GM23338 (cell line): ENCODE results near the gene FAM227B. TPM values are rescaled to one million over a fixed set of nuclear protein-coding genes. Genes with fewer than 3 reads are reported as not detected.

Experiments
- ATAC-seq: fragments of 200-7000 bp; cut with Tn5 transposase; 3 replicates; pipeline ENCODE4 v1.9.1; 2020
- DNase-seq: peaks from one replicate; pipeline ENCODE4 v3.0.0-alpha.2; 2015; ENCODE audit warnings: low spot score
- H2AFZ ChIP-seq: fragments of 200-600 bp; sonication (generic); 2 replicates; pipeline ENCODE4 v1.8.0; 2016; ENCODE audit warnings: antibody characterized with exemption, mild to moderate bottlenecking, moderate library complexity
- H3F3A ChIP-seq: fragments of 200-600 bp; sonication (generic); replicated peaks from 2 replicates; pipeline ENCODE4 v1.8.0; 2017; ENCODE audit warnings: antibody characterized with exemption, mixed run types, low read depth
- H3K27ac ChIP-seq: fragments of 200-600 bp; sonication (generic); 2 replicates; pipeline ENCODE4 v1.6.1; 2016; ENCODE audit warnings: low read depth
- H3K27me3 ChIP-seq: fragments of 200-600 bp; sonication (generic); 2 replicates; pipeline ENCODE4 v1.8.0; 2016; ENCODE audit warnings: mild to moderate bottlenecking, mixed run types, moderate library complexity; ENCODE audit not compliant: insufficient read depth
- H3K36me3 ChIP-seq: fragments of 200-600 bp; sonication (generic); 2 replicates; pipeline ENCODE4 v1.8.0; 2016; ENCODE audit warnings: mild to moderate bottlenecking; ENCODE audit not compliant: insufficient read depth
- H3K4me1 ChIP-seq: fragments of 200-600 bp; sonication (generic); 2 replicates; pipeline ENCODE4 v1.8.0; 2016; ENCODE audit warnings: mild to moderate bottlenecking, moderate library complexity; ENCODE audit not compliant: insufficient read depth
- H3K4me2 ChIP-seq: fragments of 200-600 bp; sonication (generic); 2 replicates; pipeline ENCODE4 v1.7.1; 2017; ENCODE audit warnings: mixed run types
- H3K4me3 ChIP-seq: fragments of 200-600 bp; sonication (generic); 2 replicates; pipeline ENCODE4 v1.6.1; 2016; ENCODE audit warnings: mixed run types
- H3K79me2 ChIP-seq: fragments of 200-600 bp; sonication (generic); replicated peaks from 2 replicates; pipeline ENCODE4 v1.8.0; 2017; ENCODE audit warnings: mild to moderate bottlenecking; ENCODE audit not compliant: insufficient read depth
- H3K9me2 ChIP-seq: fragments of 200-600 bp; sonication (generic); 2 replicates; pipeline ENCODE4 v1.8.0; 2017; ENCODE audit not compliant: insufficient read depth
- H4K20me1 ChIP-seq: fragments of 200-600 bp; sonication (generic); replicated peaks from 2 replicates; pipeline ENCODE4 v1.8.0; 2017; ENCODE audit warnings: mild to moderate bottlenecking; ENCODE audit not compliant: insufficient read depth
- H3K27ac Mint-ChIP-seq: 2 replicates; pipeline ENCODE4 v1.8.0; 2020; ENCODE audit warnings: inconsistent platforms, mild to moderate bottlenecking, moderate library complexity, mixed read lengths
- H3K27me3 Mint-ChIP-seq: 3 replicates; pipeline ENCODE4 v1.8.0; 2022; ENCODE audit warnings: low read depth, mild to moderate bottlenecking, moderate library complexity, mixed read lengths, inconsistent platforms; ENCODE audit not compliant: insufficient read depth, poor library complexity
- H3K36me3 Mint-ChIP-seq: 3 replicates; pipeline ENCODE4 v1.8.0; 2021; ENCODE audit warnings: low read depth, mild to moderate bottlenecking, inconsistent platforms, moderate library complexity, mixed read lengths
- H3K4me1 Mint-ChIP-seq: 3 replicates; pipeline ENCODE4 v1.8.0; 2020; ENCODE audit warnings: mild to moderate bottlenecking, inconsistent platforms, mixed read lengths
- H3K4me3 Mint-ChIP-seq: 3 replicates; pipeline ENCODE4 v1.8.0; 2021; ENCODE audit warnings: moderate library complexity, mild to moderate bottlenecking, inconsistent platforms, mixed read lengths
- H3K9me3 Mint-ChIP-seq: 3 replicates; pipeline ENCODE4 v1.8.0; 2020; ENCODE audit warnings: moderate library complexity, mild to moderate bottlenecking, inconsistent platforms, mixed read lengths
- CREB1 ChIP-seq: fragments of 250-450 bp; sonication (Bioruptor Pico); IDR thresholded peaks from 2 replicates; pipeline ENCODE4 v1.5.0; 2020; ENCODE audit warnings: low read depth, mild to moderate bottlenecking, moderate library complexity
- CTCF ChIP-seq, 2 experiments: fragments of 200-600 bp in 1 of 2; sonication (generic) in 1 of 2; conservative IDR thresholded peaks; 2 replicates each; pipeline versions ENCODE4 v1.5.1 to v1.6.1; 2016 to 2017; ENCODE audit warnings: antibody characterized with exemption in 2 of 2, low read depth in 2 of 2, mild to moderate bottlenecking in 2 of 2, moderate library complexity in 1 of 2
- ETS1 ChIP-seq: IDR thresholded peaks from 2 replicates; pipeline ENCODE4 v1.6.1; 2016; ENCODE audit warnings: antibody characterized with exemption
- EZH2 ChIP-seq: fragments of 200-600 bp; sonication (generic); IDR thresholded peaks from one replicate; pipeline ENCODE4 v1.8.0; 2017; ENCODE audit warnings: antibody characterized with exemption, mild to moderate bottlenecking, low read depth; ENCODE audit not compliant: unreplicated experiment
- EZH2phosphoT487 ChIP-seq: fragments of 200-600 bp; sonication (generic); IDR thresholded peaks from one replicate; pipeline ENCODE4 v1.8.1; 2018; ENCODE audit warnings: antibody characterized with exemption; ENCODE audit not compliant: unreplicated experiment
- JUNB ChIP-seq: IDR thresholded peaks from one replicate; pipeline ENCODE4 v1.6.1; 2016; ENCODE audit warnings: antibody characterized with exemption; ENCODE audit not compliant: unreplicated experiment
- NANOG ChIP-seq: IDR thresholded peaks from 2 replicates; pipeline ENCODE4 v1.6.1; 2016; ENCODE audit warnings: antibody characterized with exemption, borderline replicate concordance
- POLR2AphosphoS5 ChIP-seq: IDR thresholded peaks from 2 replicates; pipeline ENCODE4 v1.6.1; 2016; ENCODE audit warnings: antibody characterized with exemption, low read depth
- REST ChIP-seq: IDR thresholded peaks from one replicate; pipeline ENCODE4 v1.6.1; 2018; ENCODE audit warnings: antibody characterized with exemption; ENCODE audit not compliant: unreplicated experiment
- STAT1 ChIP-seq: IDR thresholded peaks from one replicate; pipeline ENCODE4 v1.6.1; 2016; ENCODE audit warnings: antibody characterized with exemption; ENCODE audit not compliant: unreplicated experiment
- ZNF114 ChIP-seq: fragments of 250-450 bp; sonication (Bioruptor Pico); IDR thresholded peaks from 2 replicates; pipeline ENCODE4 v1.5.0; 2020; ENCODE audit warnings: mild to moderate bottlenecking, moderate library complexity
- ZNF331 ChIP-seq: fragments of 250-450 bp; sonication (Bioruptor Pico); IDR thresholded peaks from 2 replicates; pipeline ENCODE4 v1.5.0; 2020; ENCODE audit warnings: low read depth, mild to moderate bottlenecking, moderate library complexity
- ZNF462 ChIP-seq: fragments of 250-450 bp; sonication (Bioruptor Pico); IDR thresholded peaks from 2 replicates; pipeline ENCODE4 v1.5.0; 2020; ENCODE audit warnings: mild to moderate bottlenecking, moderate library complexity
- polyA plus RNA-seq: library from polyadenylated mRNA; unstranded; fragments of >200 nt; fragmentation: Nextera tagmentation; extraction: Ambion mirVana; gene quantifications from 2 replicates; pipeline ENCODE4 v1.2.1, GENCODE V29; 2016
- total RNA-seq: library from RNA; depleted of rRNA; stranded (reverse); fragments of >200 nt; shearing (Covaris generic); gene quantifications from 2 replicates; pipeline ENCODE4 v1.2.3, GENCODE V29; 2014

The FAM227B gene
- total and polyA plus RNA-seq, 2 experiments from 2014 or later, result 2.6 to 10.2 TPM

GRCh38 chr15:49507261-49507660 lies 113.4 kb downstream of the FAM227B start (continued):
- TF ChIP-seq ZNF462 (no peak), EZH2 (no peak), ZNF331 (CRISPR knock-in tag) (no peak), JUNB (no peak)

GRCh38 chr15:49506341-49506740 lies 114.3 kb downstream of the FAM227B start:
- no peaks in the 10 kb centered on the region for H3K4me1 Mint-ChIP-seq
- TF ChIP-seq POLR2AphosphoS5 (no peak), STAT1 (no peak), ETS1 (no peak), REST (no peak), CTCF (conservative IDR thresholded peaks at IDR 0.05; ENCODE audit: low read depth in 2 of 2) (no peak), EZH2 (no peak), ZNF114 (CRISPR knock-in tag) (no peak), NANOG (no peak), EZH2phosphoT487 (no peak), CREB1 (CRISPR knock-in tag) (no peak), JUNB (no peak)

More at GRCh38 chr15:49506341-49506740, 114.3 kb downstream of the FAM227B start:
- H3K27ac Mint-ChIP-seq, result no peak overlapping the region
- Histone ChIP-seq H4K20me1 (no peaks in the 10 kb centered on the region), H2AFZ (no peak overlapping the region), H3K27ac (no peak overlapping the region), H3K4me1 (no peaks in the 10 kb centered on the region), H3K79me2 (no peaks in the 10 kb centered on the region), H3K36me3 (no peaks in the 10 kb centered on the region), H3K9me2 (no peaks in the 10 kb centered on the region), H3F3A (no peaks in the 10 kb centered on the region), H3K4me3 (no peak overlapping the region), H3K4me2 (no peak overlapping the region), H3K27me3 (no peaks in the 10 kb centered on the region)
- H3K27me3 Mint-ChIP-seq, result peaks cover under 1% of the 10 kb centered on the region
- peaks cover 19% of the 10 kb centered on the region for H3K36me3 Mint-ChIP-seq
- H3K4me3 Mint-ChIP-seq, result no peak overlapping the region
- ATAC-seq (no peak), DNase-seq (no peak)
- H3K9me3 Mint-ChIP-seq, result peaks cover 24% of the 10 kb centered on the region
